HuH-7.5 (cell line): ENCODE data around the gene PPM1J.
"Not testable (repeated sequence)": the region's sequence is repeated elsewhere in the genome, so short reads cannot be mapped to it uniquely, and the experiment has no call there.

Source experiments
- DNase-seq: peaks from one replicate; pipeline ENCODE4 v3.0.0; 2011; ENCODE audit warnings: low spot score

Gene PPM1J

GRCh38 chr1:112721966-112722524 is 6.9 kb upstream of the PPM1J start:
- DNase-seq: no peak

DNA sequence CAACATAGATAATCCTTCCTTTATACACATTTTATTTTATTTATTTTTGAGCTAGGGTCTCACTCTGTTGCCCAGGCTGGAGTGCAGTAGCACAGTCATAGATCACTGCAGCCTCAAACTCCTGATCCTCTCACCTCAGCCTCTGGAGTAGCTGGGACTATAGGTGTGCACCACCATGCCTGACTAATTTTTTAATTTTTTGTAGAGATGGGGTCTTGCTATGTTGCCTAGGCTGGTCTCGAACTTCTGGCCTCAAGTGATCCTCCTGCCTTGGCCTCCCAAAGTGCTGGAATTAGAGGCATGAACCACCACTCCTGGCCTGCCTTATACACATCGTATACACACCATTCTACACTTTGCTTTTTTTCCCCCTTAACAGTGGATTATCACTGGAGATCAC is 6.2 kb upstream of the PPM1J start:
- not testable (repeated sequence) for DNase-seq

- no peak for DNase-seq
These were observed 5.7 kb upstream of the PPM1J start for GRCh38 chr1:112720800-112721199.

- no peak for DNase-seq
These were observed 4.6 kb upstream of the PPM1J start for GRCh38 chr1:112719706-112720105.

DNA sequence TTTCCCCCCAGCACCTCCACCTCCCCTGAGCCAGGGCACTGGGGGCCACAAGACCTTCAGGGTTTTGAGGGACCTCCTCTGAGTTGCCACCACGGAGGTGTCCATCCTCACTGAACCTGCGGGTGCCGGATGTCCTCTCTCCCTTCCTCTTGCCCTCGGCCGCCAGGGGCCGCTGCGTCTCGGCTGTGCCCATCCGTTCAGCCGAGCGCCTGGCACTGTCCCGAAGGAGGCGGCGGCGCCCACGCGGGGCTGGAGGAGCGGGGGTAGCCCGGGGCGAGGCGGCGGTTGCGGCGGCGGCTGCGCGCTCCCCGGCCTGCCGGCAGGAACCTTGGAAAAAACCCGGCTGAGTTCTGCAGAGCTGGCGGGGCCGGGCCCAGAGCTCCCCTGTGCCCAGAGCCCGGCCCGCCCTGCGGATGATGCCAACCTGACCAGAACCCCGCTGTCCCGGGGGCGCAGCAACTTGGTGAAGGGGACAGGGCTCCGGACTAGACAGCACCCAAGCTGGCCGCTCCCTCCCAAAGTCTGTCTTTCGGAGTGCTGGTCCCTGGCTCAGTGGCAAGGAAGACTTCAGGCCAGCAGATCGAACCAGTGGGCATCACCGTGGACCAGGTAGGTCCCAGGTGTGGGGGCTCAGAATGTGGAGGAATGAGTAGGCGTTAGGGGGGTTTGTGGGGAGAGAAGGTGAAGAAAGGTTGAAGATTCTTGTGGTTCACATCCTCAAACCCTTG is 3.7 kb upstream of the PPM1J start:
- peak; percentile 74 for DNase-seq

DNA sequence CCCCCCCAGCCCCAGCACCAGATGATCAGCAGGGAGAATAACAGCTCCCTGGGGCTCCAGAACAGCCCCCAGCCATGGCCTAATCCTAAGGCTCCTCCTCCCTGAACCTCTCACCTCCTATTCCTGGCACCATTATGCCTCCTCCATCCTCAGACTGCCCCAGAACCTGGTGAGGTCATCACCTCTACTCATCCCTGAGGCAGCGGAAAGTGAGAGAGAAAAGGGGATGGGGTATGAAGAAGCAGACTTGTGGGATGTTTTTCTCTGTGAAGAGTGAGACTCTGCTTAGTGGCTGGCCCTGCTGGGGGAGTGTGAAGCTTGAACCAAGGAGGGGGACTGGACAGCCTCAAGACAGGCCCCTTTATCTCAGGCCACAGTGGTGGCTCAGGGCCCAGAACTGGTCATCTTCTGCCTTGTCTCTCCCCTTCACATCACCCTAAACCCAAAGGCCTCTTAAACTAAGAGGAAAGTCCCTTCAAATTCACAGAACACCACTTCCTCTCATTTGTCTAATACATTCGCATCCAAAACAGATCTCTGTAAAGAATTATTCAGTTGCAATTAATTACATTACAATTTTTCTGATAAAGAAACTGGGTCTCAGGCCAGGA is 2.2 kb upstream of the PPM1J start:
- no peak for DNase-seq

GRCh38 chr1:112716133-112716720 is 1.1 kb upstream of the PPM1J start:
- DNase-seq: peak; percentile 92

DNA sequence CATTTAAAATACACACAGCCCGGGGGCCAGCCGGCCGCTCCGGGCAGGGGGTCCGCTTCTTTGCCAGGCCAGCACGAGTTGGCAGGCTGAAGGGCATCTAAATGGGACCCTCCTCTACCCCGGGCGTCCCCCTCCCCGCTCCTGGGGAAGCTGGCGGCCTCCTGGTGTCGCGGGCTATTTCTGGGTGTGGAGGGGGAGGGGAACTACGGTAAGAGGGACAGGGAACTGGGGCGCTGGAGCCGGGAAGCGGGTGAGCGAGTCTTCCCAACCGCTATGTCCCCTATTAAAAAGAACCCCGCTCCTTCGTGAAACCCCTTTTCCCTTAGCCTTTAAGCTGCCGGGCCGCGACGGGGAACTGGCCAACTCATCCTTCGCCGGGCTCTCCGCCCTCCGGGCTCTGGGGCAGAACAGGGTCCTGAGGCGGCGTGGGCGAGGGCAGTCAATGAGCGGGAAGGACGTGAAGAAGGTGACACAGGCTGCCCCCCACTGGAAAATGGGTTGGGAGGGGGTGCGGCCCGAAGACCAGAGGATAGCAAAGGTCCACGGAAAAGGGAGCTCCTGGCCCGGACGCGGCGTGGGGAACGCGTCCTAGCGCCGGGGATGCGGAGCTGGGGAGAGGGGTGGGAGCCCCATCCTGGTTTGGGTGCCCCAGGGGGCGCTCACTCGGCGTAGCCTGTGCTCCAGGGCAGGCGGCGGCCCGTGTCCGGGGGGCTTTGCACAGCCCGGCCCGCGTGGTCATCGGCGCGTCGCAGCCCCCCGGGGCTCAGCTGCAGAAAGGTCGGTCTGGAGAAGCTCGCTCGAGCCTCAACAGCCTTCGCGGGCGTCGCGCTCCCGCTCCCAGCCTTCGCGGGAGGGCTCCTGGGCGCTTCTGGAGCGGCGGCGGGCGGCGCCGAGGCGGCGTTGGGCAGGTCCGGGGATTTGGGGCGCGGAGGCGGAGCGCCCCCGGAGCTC is 544 bp downstream of the PPM1J start:
- DNase-seq: no peak

DNA sequence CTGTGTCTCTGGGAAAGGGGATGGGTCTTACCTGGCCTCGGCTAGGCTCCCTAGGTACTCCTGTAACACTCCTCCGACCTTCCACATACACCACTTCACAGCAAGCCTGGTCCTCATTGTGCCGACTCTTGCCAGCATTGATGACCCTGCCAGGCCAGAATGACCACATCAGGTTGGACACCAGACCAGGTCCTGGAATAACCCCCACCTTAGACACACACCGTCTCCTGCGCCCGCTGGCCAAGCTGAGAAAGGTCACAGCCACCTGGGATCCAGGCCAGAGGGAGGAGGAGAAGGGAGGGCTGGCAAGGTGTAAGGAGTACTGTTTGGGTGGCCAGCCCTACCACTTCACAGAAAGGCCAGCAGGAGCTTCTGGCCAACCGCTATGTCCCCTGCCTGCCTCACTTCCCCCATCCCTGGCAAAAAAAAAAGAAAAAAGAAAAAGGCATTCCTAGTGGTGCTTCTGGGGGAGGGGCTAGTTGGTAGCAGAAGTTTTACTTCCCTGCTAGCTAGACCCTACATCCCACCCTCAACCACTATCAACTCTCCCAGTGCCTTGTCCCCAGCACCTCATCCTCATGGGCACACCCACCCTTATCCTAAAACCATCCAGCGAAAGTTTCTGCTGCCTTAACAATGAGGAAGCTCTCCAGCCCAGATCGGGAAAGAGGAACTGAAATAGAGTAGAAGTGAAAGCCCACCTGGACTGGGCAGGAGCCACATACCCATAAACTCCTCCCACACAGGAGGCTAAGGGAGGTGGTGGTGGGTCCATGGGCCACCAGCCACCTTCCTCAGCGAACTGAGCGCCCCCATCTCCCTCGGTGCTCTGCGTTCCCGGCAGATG is 1.4 kb downstream of the PPM1J start:
- no peak for DNase-seq

DNA sequence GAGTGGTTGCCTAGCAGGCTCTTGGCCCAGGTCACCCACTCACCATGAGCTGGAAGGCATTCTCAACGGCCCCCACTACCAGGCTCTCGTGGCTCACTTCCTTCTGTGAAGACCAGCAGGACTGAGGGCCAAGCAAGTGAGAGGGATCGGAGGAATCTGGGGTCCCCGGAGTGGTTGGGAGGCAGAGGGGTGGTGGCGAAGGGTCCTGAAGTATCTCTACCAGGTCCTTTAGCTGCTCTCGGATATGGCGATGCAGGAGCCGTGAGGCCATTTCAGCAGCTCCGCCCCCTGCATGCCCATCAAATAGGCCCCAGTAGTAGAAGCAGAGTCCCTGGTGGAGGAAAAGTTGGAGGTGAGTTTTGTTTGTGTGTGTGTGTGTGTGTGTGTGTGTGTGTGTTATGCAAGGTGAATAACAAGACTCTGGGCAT is 2.4 kb downstream of the PPM1J start:
- no peak for DNase-seq

- no peak for DNase-seq
These were observed 2.9 kb downstream of the PPM1J start for GRCh38 chr1:112712191-112712590.

- no peak for DNase-seq
These were observed 3.5 kb downstream of the PPM1J start for GRCh38 chr1:112711670-112712069.

- DNase-seq: no peak
These were observed 4.1 kb downstream of the PPM1J start for GRCh38 chr1:112711041-112711440.

- DNase-seq: no peak
These were observed 4.5 kb downstream of the PPM1J start for GRCh38 chr1:112710586-112710985.

- DNase-seq: no peak
These were observed 5.0 kb downstream of the PPM1J start for GRCh38 chr1:112710159-112710558.

- DNase-seq: no peak
These were observed 6.6 kb downstream of the PPM1J start for GRCh38 chr1:112708489-112708888.

DNA sequence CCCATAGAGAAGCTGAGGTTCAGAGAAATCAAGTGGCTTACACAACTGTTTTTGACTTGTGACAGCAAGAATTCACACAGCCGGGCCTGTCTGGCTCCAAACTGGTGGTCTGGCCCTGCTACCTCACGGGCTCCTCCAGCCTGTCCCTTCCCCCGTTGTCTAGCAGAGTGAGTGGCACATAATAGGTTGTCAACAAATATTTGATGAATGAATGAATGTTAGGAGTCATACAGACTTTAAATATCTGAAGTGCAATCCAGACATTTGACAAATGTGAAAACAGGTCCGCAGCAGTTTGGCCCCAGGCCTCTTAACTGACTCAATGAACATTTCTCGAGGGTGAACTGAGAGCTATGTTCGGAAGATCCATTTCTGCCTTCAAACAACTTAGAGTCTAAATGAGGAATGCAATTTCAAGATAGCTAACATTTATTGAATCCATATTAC is 7.1 kb downstream of the PPM1J start:
- DNase-seq: no peak

- DNase-seq: peak; percentile 96
These were observed 7.7 kb downstream of the PPM1J start for GRCh38 chr1:112707221-112708001.

GRCh38 chr1:112706505-112707220 is 8.5 kb downstream of the PPM1J start, which contains the start of gene RHOC:
Gene RHOC, minus strand, starts transcription at chr1:112707127. Its CDS starts 3,328 bp downstream, at chr1:112703799.
- peak; percentile 76 for DNase-seq
